Measurements from ENCODE around the gene COQ7. TPM values are rescaled to one million over a fixed set of nuclear protein-coding genes. Genes with fewer than 3 reads are reported as not detected.

COQ7 gene
- total RNA-seq, 3 donors from 2014 or later (not counting 1 experiment from before 2014, with no cell fraction given) = 16.3 to 17.9 (median 17.1) TPM

GRCh38 chr16:19123535-19124178 lies 56.2 kb downstream of the COQ7 start:
- H3K36me3 ChIP-seq (ENCODE audit: control insufficient read depth, insufficient read depth, low read length) = no peaks in the 10 kb centered on the region
- peaks cover 12% of the 10 kb centered on the region for H3K4me1 ChIP-seq (ENCODE audit: control insufficient read depth, insufficient read depth, low read length)
- TF ChIP-seq CTCF (IDR thresholded peaks at IDR 0.05) = no peak
- Mint-ChIP-seq H3K27ac (no peak overlapping the region), H3K4me1 (peaks cover 6% of the 10 kb centered on the region in 2 donors), H3K36me3 (no peaks in the 10 kb centered on the region), H3K4me3 (no peak overlapping the region), H3K9me3 (no peaks in the 10 kb centered on the region), H3K27me3 (ENCODE audit: low read depth in 2 of 2) (peaks cover 2 to 6% of the 10 kb centered on the region in 2 donors)
- no peaks in the 10 kb centered on the region for H3K27me3 ChIP-seq (ENCODE audit: control insufficient read depth, insufficient read depth, low read length)
- DNase-seq (no peak), ATAC-seq (no peak)
- H3K27ac ChIP-seq (ENCODE audit: low read length) = no peak overlapping the region
- 82% methylated on average over 6 of the region's 6 CpGs for WGBS (ENCODE audit: insufficient coverage)
- H3K4me3 ChIP-seq (ENCODE audit: low read length) = no peak overlapping the region
- no peaks in the 10 kb centered on the region for H3K9me3 ChIP-seq (ENCODE audit: control insufficient read depth, insufficient read depth, low read length)
- intact Hi-C loops (cut with micrococcal nuclease) = no loop called here

- intact Hi-C loops (cut with micrococcal nuclease) = no loop called here
- no peak overlapping the region for H3K4me3 Mint-ChIP-seq
- no peaks in the 10 kb centered on the region for H3K27me3 Mint-ChIP-seq (ENCODE audit: low read depth in 2 of 2)
- ATAC-seq (no peak), DNase-seq (no peak)
- H3K27ac Mint-ChIP-seq = no peak overlapping the region
- H3K4me3 ChIP-seq (ENCODE audit: low read length) = no peak overlapping the region
- no peaks in the 10 kb centered on the region for H3K36me3 ChIP-seq (ENCODE audit: control insufficient read depth, insufficient read depth, low read length)
- H3K9me3 ChIP-seq (ENCODE audit: control insufficient read depth, insufficient read depth, low read length) = no peaks in the 10 kb centered on the region
- peaks cover 0 to 14% of the 10 kb centered on the region in 2 donors for H3K4me1 Mint-ChIP-seq
- H3K36me3 Mint-ChIP-seq = no peaks in the 10 kb centered on the region
- no peaks in the 10 kb centered on the region for H3K9me3 Mint-ChIP-seq
- no peaks in the 10 kb centered on the region for H3K27me3 ChIP-seq (ENCODE audit: control insufficient read depth, insufficient read depth, low read length)
- TF ChIP-seq CTCF (IDR thresholded peaks at IDR 0.05) = no peak
- H3K4me1 ChIP-seq (ENCODE audit: control insufficient read depth, insufficient read depth, low read length) = peaks cover 18% of the 10 kb centered on the region
- no peak overlapping the region for H3K27ac ChIP-seq (ENCODE audit: low read length)
These were observed 58.9 kb downstream of the COQ7 start for GRCh38 chr16:19126300-19126699.

- 62% methylated on average over 3 of the region's 3 CpGs for whole genome bisulfite sequencing (ENCODE audit: insufficient coverage)
- Mint-ChIP-seq H3K27ac (no peak overlapping the region), H3K36me3 (no peaks in the 10 kb centered on the region), H3K27me3 (ENCODE audit: low read depth in 2 of 2) (no peaks in the 10 kb centered on the region), H3K4me3 (no peak overlapping the region), H3K9me3 (no peaks in the 10 kb centered on the region), H3K4me1 (peaks cover 0 to 17% of the 10 kb centered on the region in 2 donors)
- peak in 1 of 2 donors; percentile 12 for DNase-seq
- no peak for TF ChIP-seq CTCF (IDR thresholded peaks at IDR 0.05)
- ATAC-seq = no peak
- Histone ChIP-seq H3K27me3 (ENCODE audit: control insufficient read depth, insufficient read depth, low read length) (no peaks in the 10 kb centered on the region), H3K27ac (ENCODE audit: low read length) (no peak overlapping the region), H3K9me3 (ENCODE audit: control insufficient read depth, insufficient read depth, low read length) (no peaks in the 10 kb centered on the region), H3K36me3 (ENCODE audit: control insufficient read depth, insufficient read depth, low read length) (no peaks in the 10 kb centered on the region), H3K4me3 (ENCODE audit: low read length) (no peak overlapping the region), H3K4me1 (ENCODE audit: control insufficient read depth, insufficient read depth, low read length) (peaks cover 18% of the 10 kb centered on the region)
- intact Hi-C loops (cut with micrococcal nuclease) = no loop called here
These were observed 59.8 kb downstream of the COQ7 start for GRCh38 chr16:19127205-19127604.

- Histone ChIP-seq H3K9me3 (ENCODE audit: control insufficient read depth, insufficient read depth, low read length) (no peaks in the 10 kb centered on the region), H3K4me3 (ENCODE audit: low read length) (no peak overlapping the region), H3K27me3 (ENCODE audit: control insufficient read depth, insufficient read depth, low read length) (no peaks in the 10 kb centered on the region), H3K36me3 (ENCODE audit: control insufficient read depth, insufficient read depth, low read length) (no peaks in the 10 kb centered on the region), H3K4me1 (ENCODE audit: control insufficient read depth, insufficient read depth, low read length) (peaks cover 18% of the 10 kb centered on the region), H3K27ac (ENCODE audit: low read length) (no peak overlapping the region)
- no peak for TF ChIP-seq CTCF (IDR thresholded peaks at IDR 0.05)
- Mint-ChIP-seq H3K36me3 (no peaks in the 10 kb centered on the region), H3K27ac (no peak overlapping the region), H3K4me1 (peaks cover 0 to 17% of the 10 kb centered on the region in 2 donors), H3K27me3 (ENCODE audit: low read depth in 2 of 2) (no peaks in the 10 kb centered on the region), H3K9me3 (no peaks in the 10 kb centered on the region), H3K4me3 (no peak overlapping the region)
- DNase-seq = no peak
- WGBS (ENCODE audit: insufficient coverage) = 36% methylated on average over 3 of the region's 3 CpGs
- ATAC-seq = no peak
- intact Hi-C loops (cut with micrococcal nuclease) = no loop called here
These were observed 60.3 kb downstream of the COQ7 start for GRCh38 chr16:19127674-19128131.

Measured in natural killer cell (primary cell).